GM21381 (cell line): ENCODE measurements around the gene KCTD1.
A peak's percentile ranks its signal among the peaks of the same experiment; 100 is the strongest.

ENCODE experiments used
- ATAC-seq: cut with Tn5 transposase; IDR thresholded peaks from one replicate; pipeline ENCODE4 v1.9.1; 2021; ENCODE audit warnings: mild to moderate bottlenecking, moderate library complexity; ENCODE audit not compliant: unreplicated experiment

Gene KCTD1

DNA sequence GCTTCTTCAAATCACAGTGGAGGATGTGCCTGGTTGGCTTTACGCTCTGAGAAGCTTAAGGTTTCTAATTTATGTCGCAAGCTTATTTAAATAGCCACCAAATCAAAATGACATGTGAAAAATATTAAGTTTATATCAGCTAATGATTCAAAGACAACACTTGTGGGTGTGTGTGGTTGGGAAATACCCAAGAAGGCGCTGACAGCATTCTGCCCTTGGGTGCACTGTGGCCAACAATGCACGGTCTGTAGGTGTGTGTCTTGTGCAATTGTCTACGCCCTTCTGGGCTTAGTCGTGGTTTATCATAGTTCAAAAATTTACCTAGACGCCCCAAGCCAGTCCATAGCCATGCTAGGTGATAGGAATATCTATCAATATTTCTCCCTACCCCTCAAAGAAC lies 60.9 kb downstream of the KCTD1 start:
- peak; percentile 85 for ATAC-seq

DNA sequence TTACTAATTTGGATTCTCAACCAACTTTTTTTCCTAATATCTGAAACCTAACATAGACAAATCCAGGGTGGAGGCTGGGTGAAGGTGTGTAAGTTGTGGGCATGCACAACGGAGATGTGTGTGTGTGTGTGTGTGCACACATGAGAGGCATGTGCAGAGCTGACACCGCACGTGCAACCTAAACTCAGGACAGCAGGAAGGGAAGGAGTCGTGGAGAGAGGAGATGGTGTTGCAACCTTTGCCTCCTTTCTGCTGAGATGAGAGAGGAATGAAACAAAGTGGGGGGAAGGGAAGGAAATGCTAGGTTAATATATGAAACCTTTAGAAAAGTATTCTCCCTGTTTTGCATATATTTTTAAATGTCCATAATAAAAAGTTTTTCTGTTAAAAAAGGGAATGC lies 64.7 kb downstream of the KCTD1 start:
- ATAC-seq, result no peak

DNA sequence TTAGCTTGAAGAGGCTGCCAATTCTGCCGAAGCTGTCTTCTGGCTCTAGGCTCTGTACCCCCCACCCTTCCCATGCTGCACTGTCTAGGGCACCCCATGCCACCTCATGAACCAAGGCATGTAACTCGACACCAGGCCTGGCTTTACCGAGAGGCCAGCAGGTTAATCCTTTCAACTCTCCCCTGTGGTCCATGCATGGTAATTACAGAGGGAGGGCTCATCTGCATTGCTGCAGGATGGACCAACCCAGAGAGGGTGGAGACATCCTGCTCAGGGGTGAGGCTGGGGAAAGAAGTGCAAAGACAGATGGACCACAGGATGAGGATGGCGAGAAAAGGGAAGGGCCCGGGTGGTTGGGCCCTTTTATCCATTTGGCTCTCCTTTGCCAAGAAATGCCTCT lies 65.8 kb downstream of the KCTD1 start:
- no peak for ATAC-seq

DNA sequence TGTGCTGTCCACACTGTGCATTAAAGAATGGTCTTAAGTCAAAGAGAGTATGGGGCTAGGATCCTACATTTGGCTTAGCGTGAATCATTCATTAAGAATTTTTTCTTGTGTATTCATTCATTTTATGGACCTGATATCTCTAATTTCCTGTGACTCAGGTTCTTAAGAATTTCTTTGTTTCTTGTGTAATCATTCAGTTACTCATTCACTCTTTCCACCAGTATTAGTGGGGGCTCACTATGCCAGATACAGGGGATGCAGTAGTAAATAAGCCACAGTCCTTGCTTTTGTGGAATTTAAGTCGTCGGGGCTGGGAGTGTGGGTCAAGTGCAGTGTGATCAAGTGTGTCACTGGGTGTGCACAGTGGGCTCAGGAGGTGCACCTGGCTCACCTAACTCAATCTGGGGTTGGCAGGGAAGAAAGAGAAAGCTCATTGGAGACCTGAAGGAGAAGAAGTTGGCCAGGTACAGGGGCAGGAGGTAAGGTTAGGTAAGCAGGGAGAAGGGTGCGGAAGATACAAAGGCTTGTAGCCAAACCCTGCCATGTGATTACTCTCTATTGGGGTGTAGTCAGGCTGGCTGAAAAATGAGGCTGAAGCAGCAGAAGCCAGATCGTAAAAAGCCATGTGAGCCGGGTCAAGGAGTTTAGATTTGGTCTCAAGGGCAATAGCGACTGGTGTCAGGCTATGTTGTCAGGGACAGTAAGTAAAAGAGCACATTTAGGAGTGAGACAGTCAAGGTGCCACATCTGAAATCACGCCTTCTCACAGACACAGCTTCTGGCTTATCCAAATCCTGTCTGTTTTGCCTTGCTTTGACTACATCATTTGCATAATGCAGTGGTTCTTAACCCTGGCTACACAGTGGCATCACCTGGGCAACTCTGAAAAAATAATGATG lies 67.2 kb downstream of the KCTD1 start:
- no peak for ATAC-seq

DNA sequence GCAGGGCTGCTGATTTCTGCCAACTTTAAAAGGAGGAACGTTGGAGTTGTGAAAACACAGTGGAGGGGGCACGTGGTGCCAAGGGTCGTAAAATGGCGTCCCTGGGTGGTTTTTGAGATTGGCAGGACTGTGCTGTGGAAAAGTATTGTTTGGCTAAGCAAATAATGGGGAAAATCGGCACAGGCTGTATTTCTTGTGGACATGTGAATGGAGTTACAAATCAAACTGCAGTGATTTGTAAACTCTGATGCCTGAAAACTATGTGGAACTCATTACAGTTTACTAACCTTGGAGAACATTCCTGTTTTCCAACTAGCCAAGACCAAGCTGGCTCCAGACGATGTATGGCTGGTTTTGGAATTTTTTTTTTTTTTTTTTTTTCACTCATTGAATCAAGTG lies 68.7 kb downstream of the KCTD1 start:
- ATAC-seq, result no peak

DNA sequence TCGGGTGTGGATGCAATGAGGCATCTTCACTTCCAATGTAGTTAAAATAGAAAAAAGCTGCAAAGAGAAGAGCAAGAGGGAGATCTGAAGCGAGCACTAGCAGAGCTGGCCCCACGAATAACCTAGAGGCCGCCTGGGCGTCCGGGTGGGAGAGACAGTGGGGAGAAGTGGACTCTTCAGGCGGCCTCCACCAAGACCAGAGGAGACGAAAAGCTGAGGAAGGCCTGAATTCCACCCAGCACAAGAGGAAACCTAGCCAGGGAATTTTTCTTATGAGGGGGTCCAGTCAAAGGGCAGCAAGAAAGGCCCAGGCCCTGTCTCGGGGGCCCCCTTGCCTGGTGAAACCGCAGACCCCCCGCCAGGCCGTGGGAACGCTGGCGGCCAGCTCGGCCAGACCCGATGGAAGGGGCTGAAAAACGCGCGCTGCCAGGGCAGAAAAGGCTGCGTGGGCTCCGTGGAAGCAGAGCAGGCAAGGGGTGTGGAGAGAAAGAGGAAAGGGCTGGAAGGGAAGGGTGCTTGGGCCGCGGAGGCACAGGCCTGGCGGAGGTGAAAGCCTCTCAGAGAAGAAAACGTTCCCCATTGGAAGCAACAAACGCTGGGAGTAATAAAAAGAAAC lies 69.2 kb downstream of the KCTD1 start:
- no peak for ATAC-seq

DNA sequence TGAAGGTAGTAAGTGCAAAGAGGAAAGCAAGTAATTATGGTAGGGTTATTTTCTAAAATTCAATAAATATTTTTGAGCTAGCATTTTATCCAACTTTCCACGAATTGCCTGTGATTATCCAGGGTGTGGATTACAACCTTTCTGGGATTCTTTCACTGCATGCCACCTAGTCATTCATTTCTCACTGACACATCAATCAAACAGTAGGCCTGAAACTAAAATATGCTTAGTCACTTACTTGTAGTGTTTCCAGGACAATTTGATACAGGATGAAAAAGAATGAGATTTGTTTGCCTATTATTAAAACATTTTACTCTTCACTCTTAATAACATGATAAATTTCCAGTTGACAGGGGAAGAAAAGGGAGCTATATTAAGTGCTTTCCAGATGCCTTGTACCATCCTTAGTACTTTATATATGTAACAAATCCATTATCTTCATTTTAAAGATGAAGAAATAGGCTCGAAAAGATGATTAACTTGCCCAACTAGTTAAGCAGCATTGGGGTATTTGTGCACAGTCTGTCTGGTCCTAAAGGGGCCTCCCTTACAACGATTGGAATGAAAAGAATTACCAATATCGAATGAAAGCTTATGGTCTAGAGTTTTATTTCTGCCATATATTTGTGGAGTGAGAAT lies 70.4 kb downstream of the KCTD1 start:
- no peak for ATAC-seq

- no peak for ATAC-seq
Measured at GRCh38 chr18:26476697-26477096, 71.7 kb downstream of the KCTD1 start.

DNA sequence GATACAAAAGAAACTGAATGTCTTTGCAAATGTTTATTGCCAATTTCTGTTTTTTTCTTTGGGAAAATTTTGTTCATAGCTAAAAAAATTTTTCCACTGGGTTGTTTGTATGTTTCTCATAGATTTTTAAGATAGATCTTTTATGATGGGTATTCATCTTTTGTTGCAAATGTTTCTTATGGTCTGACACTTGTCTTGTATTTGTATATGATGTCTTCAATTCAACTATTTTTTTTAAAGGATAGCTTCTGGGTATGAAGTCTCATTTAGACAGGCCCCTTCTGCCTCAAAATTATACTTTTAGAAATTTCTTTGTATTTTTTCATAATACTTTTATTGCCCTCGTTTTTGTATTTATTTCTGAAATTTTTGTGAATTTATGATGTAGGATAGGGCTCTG lies 73.8 kb downstream of the KCTD1 start:
- ATAC-seq, result no peak

GRCh38 chr18:26473672-26474071 lies 74.7 kb downstream of the KCTD1 start:
- no peak for ATAC-seq

GRCh38 chr18:26471826-26472225 lies 76.5 kb downstream of the KCTD1 start:
- no peak for ATAC-seq

GRCh38 chr18:26471027-26471426 lies 77.3 kb downstream of the KCTD1 start:
- no peak for ATAC-seq

- peak; percentile 80 for ATAC-seq
Measured at GRCh38 chr18:26470011-26470637, 78.2 kb downstream of the KCTD1 start.

- ATAC-seq, result peak; percentile 51
Measured at GRCh38 chr18:26468931-26469340, 79.4 kb downstream of the KCTD1 start.

GRCh38 chr18:26466026-26466425 lies 82.3 kb downstream of the KCTD1 start:
- ATAC-seq, result no peak

DNA sequence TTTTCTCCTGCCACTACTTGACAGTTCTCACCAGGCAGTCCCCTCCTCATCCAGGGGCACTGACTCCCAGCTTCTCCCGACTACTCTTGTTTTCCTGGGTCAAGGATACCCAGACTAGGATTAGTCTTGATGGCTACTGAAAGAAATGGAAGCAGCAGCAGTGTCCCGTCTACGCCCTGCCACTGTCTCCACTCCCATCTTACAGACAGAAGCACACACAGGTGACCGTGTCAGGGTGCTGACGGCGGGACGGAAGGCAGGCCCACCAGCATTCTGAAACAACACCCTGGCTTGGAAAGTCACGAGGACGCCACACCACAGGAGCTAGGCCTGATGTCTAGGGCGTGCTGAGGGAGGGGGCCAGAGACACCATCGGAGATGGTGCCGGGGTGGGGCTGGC lies 82.9 kb downstream of the KCTD1 start:
- no peak for ATAC-seq

DNA sequence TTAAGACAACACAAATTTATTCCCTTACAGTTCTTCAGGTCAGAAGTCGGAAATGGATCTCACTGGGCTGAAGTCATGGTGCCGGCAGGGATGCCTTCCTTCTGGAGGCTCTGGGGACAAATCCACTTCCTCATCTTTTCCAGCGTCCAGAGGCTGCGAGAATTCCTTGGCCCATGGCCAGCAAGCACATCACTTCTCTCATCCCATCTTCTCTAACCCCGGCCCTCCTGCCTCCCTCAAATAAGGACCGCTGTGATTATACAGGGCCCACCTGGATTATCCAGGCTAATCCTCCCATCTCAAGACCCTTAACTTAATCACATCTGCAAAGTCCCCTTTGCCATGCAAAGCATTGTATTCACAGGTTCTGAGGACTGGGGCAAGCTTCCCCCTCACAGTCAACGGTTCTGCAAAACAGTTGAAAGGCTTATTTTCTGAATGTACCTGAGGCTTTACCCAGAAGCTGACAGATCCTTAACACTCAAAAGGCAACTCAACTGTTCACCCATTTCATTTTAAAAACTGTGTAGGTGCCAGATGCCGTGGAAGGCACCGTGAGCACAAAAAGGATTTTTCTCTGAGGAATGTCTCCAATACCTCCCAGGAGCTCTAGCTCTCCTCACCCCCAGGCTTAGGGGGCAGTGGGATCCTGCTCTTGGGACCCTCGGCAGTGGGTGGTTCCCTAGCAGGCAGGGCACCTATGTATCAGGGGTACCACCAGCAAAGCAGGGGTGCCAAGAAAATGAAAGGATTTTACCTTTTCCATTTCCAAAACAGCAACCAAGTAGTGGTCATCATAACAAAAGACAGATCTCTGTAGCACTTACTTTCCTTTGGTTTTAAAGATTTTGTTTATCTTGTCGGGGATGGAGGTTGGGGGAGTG lies 84.0 kb downstream of the KCTD1 start:
- no peak for ATAC-seq

DNA sequence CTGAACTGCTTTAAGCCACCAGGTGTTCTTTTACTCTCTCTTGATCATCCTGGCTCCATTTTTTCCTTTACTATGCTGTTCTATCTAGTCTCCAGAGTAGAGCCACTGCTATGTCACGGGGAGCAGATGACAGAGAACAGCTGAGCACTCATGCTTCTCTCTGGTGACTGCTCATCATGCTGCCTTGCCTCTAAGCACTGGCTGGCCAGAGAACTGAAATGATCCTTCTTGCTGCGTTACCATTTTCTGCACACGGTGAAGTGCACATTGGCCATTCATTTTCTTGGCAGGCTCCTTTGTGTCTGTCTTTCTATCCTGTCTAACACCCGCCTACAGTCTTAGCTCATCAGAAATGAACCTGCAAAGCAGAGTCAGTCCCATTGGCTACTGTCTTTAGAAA lies 86.0 kb downstream of the KCTD1 start:
- ATAC-seq, result no peak

GRCh38 chr18:26461405-26461804 lies 86.9 kb downstream of the KCTD1 start:
- no peak for ATAC-seq

DNA sequence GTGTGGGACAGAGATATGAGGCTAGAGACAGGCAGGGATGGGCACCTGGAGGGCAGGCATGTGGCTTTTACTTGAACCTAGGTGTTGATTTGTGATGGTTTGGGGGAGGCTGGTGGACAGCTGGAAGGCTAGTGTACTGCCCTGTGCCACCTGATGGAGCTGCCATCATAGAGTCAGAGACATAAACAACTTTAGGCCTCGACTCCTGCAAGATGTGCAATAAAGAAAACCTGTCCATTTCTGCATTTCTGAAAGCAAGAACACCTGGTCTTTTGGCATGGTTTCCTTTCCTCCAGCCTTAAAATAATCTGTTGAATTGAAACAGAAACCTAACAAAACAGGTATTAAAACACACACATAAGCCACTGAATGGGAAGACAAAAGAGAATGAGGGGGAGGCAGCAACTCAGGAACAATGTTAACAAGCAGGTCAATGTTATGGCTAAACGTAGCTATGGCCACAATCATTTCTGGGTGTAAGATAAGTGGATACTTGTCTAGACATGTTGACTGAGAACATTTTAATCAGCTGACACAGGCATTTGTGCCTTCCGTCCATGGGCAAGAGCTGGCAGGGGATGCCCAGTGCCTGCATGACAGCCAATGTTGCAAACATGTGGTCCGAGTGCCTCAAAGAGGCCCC lies 87.8 kb downstream of the KCTD1 start:
- peak; percentile 69 for ATAC-seq
